RPMI7951 (cell line): ENCODE results near the gene LRRC53. TPM values are rescaled to one million over a fixed set of nuclear protein-coding genes. Genes with fewer than 3 reads are reported as not detected.

ENCODE experiments used
- DNase-seq: peaks from one replicate; pipeline ENCODE4 v3.0.0-alpha.2; 2012; ENCODE audit warnings: low read depth
- total RNA-seq: library from RNA; depleted of rRNA; stranded (reverse); fragments of >200 nt; shearing (Covaris generic); gene quantifications from 2 replicates; pipeline ENCODE4 v1.2.3, GENCODE V29; 2014; rRNA removed

Gene LRRC53
- total RNA-seq, 1 experiment from 2014 or later, result not detected

DNA sequence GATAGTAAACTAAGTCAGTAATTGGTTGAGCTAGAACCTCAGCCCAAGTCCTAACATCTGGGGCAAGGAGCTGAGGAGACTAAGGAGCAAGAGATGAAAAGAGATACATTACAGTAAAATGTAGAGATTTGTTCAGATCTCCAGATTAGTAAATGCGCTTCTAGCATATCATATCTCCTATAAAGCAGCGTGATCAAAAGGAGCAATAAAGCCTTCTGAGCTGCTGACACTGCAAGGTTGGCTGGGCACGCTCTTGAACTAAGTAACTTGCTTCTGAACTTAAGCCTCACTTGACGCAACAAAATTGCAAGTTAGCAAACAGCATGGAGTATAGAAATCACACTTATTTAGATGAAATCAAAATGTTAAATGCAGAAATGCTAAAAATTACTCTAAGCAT lies 80.9 kb downstream of the LRRC53 start:
- no peak for DNase-seq

GRCh38 chr1:74430342-74430934 lies 82.0 kb downstream of the LRRC53 start:
- no peak for DNase-seq

DNA sequence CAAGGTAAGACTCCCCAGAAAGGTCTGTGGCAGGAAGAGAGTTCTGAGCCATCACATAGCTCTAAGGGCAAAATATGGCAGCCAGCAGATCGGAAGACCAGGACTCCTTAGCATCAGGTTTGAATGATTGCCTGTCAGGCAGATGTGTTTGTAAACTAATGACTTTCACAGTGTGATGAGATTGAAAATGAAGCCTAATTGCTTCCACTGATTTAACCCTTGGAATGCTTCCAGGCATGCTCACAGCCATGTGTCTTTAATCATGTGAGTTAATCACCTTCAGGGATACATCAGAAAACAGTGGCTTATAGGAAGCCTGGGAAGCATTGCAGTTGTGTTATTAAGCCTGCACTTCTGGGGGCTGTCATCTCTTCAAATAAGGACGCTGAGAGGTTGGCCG lies 82.8 kb downstream of the LRRC53 start:
- DNase-seq, result no peak

GRCh38 chr1:74427681-74428080 lies 84.7 kb downstream of the LRRC53 start:
- no peak for DNase-seq

GRCh38 chr1:74426208-74426937 lies 86.0 kb downstream of the LRRC53 start:
- no peak for DNase-seq

DNA sequence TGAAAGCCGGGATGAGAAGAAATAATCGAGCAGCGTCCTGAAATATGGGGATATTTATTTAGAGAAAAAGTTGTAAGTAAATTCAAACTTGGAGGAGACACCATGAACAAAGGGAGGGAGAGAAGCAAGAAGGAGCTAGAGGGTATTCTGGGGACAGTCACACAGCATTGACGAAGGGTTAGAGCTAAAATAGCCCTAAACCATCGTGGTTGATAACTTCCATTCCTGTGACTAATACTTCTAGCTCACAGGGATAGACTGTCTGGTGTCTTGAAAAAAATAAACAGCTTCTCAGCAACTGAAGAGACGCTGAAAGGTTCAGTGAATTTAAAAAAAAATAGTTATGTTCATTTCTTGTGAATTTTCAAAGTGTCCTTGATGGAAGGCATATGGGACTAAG lies 86.7 kb downstream of the LRRC53 start:
- no peak for DNase-seq

GRCh38 chr1:74423471-74423870 lies 88.9 kb downstream of the LRRC53 start:
- DNase-seq, result no peak

DNA sequence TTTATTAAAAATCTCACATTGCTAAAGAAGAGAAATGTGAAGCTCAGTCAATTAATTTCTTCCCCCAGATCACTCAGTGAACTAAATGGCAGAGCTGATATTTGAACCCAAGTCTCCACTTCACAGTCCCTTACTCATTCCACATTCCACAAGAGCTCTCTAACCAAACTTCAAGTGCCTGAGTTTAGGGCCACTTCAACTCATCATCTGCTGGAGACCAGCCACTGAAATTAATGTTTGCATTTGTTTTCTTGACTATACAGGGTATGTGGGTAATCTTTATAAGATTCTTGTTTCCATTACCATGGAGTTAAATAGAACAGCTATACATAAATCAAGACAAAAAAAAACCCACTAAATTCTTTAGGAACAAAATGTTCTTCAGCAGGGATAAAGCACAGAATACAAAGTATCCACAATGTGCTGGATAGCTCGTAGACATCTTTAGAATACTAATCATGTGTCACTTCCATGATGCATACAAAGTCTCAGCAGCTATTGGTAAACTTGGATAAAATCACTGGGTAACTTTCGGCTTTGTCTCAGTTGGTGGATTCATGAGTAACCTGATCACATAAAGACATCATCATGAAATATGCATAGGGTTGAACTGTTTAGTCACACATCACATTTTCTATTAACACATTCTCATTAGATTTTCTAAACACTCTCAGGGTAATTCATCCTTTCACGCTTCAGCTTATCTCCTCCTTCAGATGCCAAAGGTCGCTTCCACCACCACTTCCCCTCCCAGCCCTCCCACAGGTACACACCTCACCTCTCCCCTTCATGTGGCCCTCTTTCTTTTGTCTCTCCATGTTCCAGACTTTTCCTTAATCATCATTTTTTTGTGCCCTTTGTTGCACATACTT lies 89.8 kb downstream of the LRRC53 start:
- DNase-seq, result no peak

DNA sequence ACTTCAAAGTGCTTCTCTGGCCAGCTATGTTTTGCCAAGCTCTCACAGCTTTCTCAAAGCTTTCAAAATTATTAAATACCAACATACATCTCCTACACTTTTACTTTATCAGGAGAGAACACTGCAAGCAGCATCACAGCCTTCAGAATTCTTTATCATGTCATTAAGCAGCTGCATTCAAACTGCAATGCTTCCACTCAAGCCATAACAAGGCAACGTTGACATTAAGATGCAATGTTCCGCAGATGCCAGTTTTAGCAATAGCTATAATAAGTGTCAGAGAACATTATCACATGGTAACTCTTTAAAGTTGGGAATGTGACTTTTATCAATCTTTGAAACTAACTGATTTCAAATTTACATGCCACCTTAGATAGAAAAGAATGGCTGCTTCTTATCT lies 91.9 kb downstream of the LRRC53 start:
- no peak for DNase-seq

Other genes with a start within 250 kb of the LRRC53 start
- 0.68 and 0.72 TPM in 2 replicates for gene ERICH3, start 161.2 kb upstream of the LRRC53 start, total RNA-seq
- 131 and 168 TPM in 2 replicates for gene CRYZ, start 220.4 kb upstream of the LRRC53 start, total RNA-seq
- gene TYW3, start 220.5 kb upstream of the LRRC53 start, total RNA-seq, result 24.3 and 29.6 TPM in 2 replicates